Mammary epithelial cell (primary cell): ENCODE results near the gene KRTAP20-3.

Source experiments
- EZH2 ChIP-seq: IDR thresholded peaks from 2 replicates; pipeline ENCODE4 v1.6.1; 2012; ENCODE audit warnings: low read length, inconsistent platforms, borderline replicate concordance
- TF ChIP-seq, protein P1 (sequence below), 2 donors: IDR thresholded peaks in 1 of 2; conservative IDR thresholded peaks in 1 of 2; 2 replicates each; pipeline ENCODE4 v1.5.1; 2011 to 2012; ENCODE audit warnings: inconsistent platforms in 2 of 2, low read length in 2 of 2, mild to moderate bottlenecking in 2 of 2, control low read depth in 1 of 2, low read depth in 1 of 2; ENCODE audit not compliant: insufficient read depth in 1 of 2; ENCODE audit errors: extremely low read depth in 1 of 2

- TF ChIP-seq, protein P1, sequence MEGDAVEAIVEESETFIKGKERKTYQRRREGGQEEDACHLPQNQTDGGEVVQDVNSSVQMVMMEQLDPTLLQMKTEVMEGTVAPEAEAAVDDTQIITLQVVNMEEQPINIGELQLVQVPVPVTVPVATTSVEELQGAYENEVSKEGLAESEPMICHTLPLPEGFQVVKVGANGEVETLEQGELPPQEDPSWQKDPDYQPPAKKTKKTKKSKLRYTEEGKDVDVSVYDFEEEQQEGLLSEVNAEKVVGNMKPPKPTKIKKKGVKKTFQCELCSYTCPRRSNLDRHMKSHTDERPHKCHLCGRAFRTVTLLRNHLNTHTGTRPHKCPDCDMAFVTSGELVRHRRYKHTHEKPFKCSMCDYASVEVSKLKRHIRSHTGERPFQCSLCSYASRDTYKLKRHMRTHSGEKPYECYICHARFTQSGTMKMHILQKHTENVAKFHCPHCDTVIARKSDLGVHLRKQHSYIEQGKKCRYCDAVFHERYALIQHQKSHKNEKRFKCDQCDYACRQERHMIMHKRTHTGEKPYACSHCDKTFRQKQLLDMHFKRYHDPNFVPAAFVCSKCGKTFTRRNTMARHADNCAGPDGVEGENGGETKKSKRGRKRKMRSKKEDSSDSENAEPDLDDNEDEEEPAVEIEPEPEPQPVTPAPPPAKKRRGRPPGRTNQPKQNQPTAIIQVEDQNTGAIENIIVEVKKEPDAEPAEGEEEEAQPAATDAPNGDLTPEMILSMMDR (conservative IDR thresholded peaks at IDR 0.05 in 1 of 2, IDR thresholded peaks at IDR 0.05 in 1 of 2; ENCODE audit: extremely low read depth in 1 of 2, insufficient read depth in 1 of 2, low read depth in 1 of 2, low read length in 2 of 2): no peak
- no peak for TF ChIP-seq EZH2
Measured at GRCh38 chr21:30620080-30620479, 22.6 kb upstream of the KRTAP20-3 start.
